ENCODE measurements around the gene PLPPR5. TPM values are rescaled to one million over a fixed set of nuclear protein-coding genes. Genes with fewer than 3 reads are reported as not detected.

Gene PLPPR5
- total RNA-seq, 4 donors from 2014 or later, result 0.20 TPM; not detected in 3

DNA sequence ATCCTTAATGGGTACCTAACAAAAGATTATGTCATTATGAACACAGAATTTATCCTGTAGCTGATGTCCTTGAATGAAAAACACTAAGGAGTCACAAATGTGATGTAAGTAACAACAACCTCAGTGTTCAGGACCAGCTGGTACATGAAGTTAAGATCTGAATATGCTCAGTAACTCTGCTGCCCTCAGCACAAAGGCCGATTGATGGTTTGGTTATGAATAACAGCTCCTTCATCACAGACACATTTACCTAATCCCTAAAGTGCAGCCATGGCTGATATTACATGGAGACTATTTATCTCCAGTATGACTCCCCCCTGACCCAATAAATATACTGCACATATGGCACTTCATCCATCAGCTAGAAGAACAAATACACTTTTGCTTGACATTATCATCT lies 75.2 kb downstream of the PLPPR5 start:
- WGBS, 2 donors, result 28 to 36% methylated on average over 1 of the region's 1 CpG
- no peak for DNase-seq (ENCODE audit: low spot score in 2 of 2)
- no peak overlapping the region for H3K27ac ChIP-seq
- no peaks in the 10 kb centered on the region for H3K4me1 ChIP-seq
- no peaks in the 10 kb centered on the region for H3K36me3 ChIP-seq
- H3K27me3 ChIP-seq, result no peaks in the 10 kb centered on the region
- H3K4me3 ChIP-seq, result no peak overlapping the region
- H3K9me3 ChIP-seq, result no peaks in the 10 kb centered on the region
- no peak for TF ChIP-seq EP300 (IDR thresholded peaks at IDR 0.05)
- TF ChIP-seq, protein P1, sequence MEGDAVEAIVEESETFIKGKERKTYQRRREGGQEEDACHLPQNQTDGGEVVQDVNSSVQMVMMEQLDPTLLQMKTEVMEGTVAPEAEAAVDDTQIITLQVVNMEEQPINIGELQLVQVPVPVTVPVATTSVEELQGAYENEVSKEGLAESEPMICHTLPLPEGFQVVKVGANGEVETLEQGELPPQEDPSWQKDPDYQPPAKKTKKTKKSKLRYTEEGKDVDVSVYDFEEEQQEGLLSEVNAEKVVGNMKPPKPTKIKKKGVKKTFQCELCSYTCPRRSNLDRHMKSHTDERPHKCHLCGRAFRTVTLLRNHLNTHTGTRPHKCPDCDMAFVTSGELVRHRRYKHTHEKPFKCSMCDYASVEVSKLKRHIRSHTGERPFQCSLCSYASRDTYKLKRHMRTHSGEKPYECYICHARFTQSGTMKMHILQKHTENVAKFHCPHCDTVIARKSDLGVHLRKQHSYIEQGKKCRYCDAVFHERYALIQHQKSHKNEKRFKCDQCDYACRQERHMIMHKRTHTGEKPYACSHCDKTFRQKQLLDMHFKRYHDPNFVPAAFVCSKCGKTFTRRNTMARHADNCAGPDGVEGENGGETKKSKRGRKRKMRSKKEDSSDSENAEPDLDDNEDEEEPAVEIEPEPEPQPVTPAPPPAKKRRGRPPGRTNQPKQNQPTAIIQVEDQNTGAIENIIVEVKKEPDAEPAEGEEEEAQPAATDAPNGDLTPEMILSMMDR (IDR thresholded peaks at IDR 0.05), result no peak
- no peak for TF ChIP-seq POLR2A (IDR thresholded peaks at IDR 0.05)

GRCh38 chr1:98926597-98926996 lies 78.1 kb downstream of the PLPPR5 start:
- H3K9me3 ChIP-seq, result no peaks in the 10 kb centered on the region
- DNase-seq (ENCODE audit: low spot score in 2 of 2), result no peak
- H3K4me1 ChIP-seq, result no peaks in the 10 kb centered on the region
- no peaks in the 10 kb centered on the region for H3K36me3 ChIP-seq
- no peak overlapping the region for H3K4me3 ChIP-seq
- no peaks in the 10 kb centered on the region for H3K27me3 ChIP-seq
- no peak overlapping the region for H3K27ac ChIP-seq
- 82 to 84% methylated on average over 4 of the region's 4 CpGs for WGBS, 2 donors
- TF ChIP-seq, protein P1 (IDR thresholded peaks at IDR 0.05), result no peak
- TF ChIP-seq POLR2A (IDR thresholded peaks at IDR 0.05), result no peak
- TF ChIP-seq EP300 (IDR thresholded peaks at IDR 0.05), result no peak

GRCh38 chr1:98924977-98925376 lies 79.7 kb downstream of the PLPPR5 start:
- 53 to 68% methylated on average over 1 of the region's 1 CpG for WGBS, 2 donors
- no peaks in the 10 kb centered on the region for H3K4me1 ChIP-seq
- H3K27me3 ChIP-seq, result no peaks in the 10 kb centered on the region
- no peaks in the 10 kb centered on the region for H3K9me3 ChIP-seq
- no peak for DNase-seq (ENCODE audit: low spot score in 2 of 2)
- no peak overlapping the region for H3K27ac ChIP-seq
- H3K4me3 ChIP-seq, result no peak overlapping the region
- H3K36me3 ChIP-seq, result no peaks in the 10 kb centered on the region
- TF ChIP-seq, protein P1 (IDR thresholded peaks at IDR 0.05), result no peak
- TF ChIP-seq EP300 (IDR thresholded peaks at IDR 0.05) (no peak), POLR2A (IDR thresholded peaks at IDR 0.05) (no peak)

- Histone ChIP-seq H3K36me3 (no peaks in the 10 kb centered on the region), H3K27ac (no peak overlapping the region), H3K4me1 (no peaks in the 10 kb centered on the region), H3K27me3 (no peaks in the 10 kb centered on the region), H3K9me3 (no peaks in the 10 kb centered on the region), H3K4me3 (no peak overlapping the region)
- 77 to 90% methylated on average over 4 of the region's 4 CpGs for WGBS, 2 donors
- no peak for TF ChIP-seq EP300 (IDR thresholded peaks at IDR 0.05)
- TF ChIP-seq, protein P1 (IDR thresholded peaks at IDR 0.05), result no peak
- TF ChIP-seq POLR2A (IDR thresholded peaks at IDR 0.05), result no peak
- DNase-seq (ENCODE audit: low spot score in 2 of 2), result no peak
These were observed 81.0 kb downstream of the PLPPR5 start for GRCh38 chr1:98923667-98924066.

DNA sequence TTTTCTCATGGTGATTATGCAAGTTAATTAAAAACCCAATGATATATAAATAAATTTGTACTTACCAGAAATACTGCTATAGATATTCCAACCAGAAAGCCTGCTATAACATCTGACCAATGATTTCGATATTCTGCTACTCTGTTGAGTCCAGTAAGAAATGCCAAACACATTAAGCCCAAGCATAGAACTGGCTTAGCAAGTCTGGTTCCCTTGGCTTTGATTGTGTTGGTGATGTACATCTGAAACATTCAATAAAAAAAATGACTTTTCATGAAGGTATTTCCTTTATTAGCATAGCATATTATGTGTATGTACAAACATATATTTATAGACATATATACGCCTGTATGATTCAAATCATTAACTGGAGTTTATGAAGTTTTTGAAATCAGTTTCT lies 82.8 kb downstream of the PLPPR5 start:
- H3K36me3 ChIP-seq, result no peaks in the 10 kb centered on the region
- H3K27ac ChIP-seq, result no peak overlapping the region
- DNase-seq (ENCODE audit: low spot score in 2 of 2), result no peak
- no peak overlapping the region for H3K4me3 ChIP-seq
- H3K4me1 ChIP-seq, result no peaks in the 10 kb centered on the region
- no peaks in the 10 kb centered on the region for H3K27me3 ChIP-seq
- TF ChIP-seq POLR2A (IDR thresholded peaks at IDR 0.05) (no peak), EP300 (IDR thresholded peaks at IDR 0.05) (no peak)
- TF ChIP-seq, protein P1 (IDR thresholded peaks at IDR 0.05), result no peak
- 89 to 90% methylated on average over 2 of the region's 2 CpGs for WGBS, 2 donors
- no peaks in the 10 kb centered on the region for H3K9me3 ChIP-seq
